ENCODE results near the gene ZBTB20.
A peak's percentile ranks its signal among the peaks of the same experiment; 100 is the strongest.

The ZBTB20 gene

DNA sequence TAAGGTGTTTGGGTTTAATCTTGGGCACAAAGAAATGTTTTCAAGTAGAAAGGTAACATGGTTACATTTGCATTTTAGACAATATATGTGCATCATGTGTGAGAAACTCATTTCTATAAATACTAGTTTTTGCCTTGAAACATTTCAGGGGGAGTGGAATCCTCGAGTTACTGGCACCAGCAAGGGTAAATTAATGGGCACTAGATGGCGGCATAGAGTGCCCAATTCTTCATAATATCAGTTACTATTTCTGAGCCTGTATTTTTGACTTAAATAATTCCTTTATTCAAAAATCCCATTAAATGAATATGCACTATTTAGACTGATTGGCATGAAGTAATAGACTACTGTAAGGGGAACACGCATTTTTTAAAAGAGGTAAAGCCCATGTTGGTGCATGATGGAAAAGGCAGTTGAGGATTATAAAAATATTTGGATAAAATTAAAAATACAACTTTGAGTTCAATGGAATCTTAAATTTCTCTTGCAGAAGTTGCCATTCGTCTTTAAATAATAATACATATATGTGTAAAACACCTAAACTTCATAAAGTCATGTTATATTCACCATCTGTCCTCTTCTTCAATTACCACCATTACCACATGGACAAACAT is 106.3 kb downstream of the ZBTB20 start:
- ChIA-PET CTCF (interaction anchor here (0.6 to 0.7 kb wide), 2 partner anchors 255 to 656 kb away, joined by 3 read pairs; no protein-coding TSS in a partner anchor), POLR2A (ENCODE audit: low non-redundant PET) (no interaction called here)
- peak; percentile 31 for DNase-seq (ENCODE audit: low spot score)
- H3K27ac ChIP-seq = no peak overlapping the region
- TF ChIP-seq, protein P1, sequence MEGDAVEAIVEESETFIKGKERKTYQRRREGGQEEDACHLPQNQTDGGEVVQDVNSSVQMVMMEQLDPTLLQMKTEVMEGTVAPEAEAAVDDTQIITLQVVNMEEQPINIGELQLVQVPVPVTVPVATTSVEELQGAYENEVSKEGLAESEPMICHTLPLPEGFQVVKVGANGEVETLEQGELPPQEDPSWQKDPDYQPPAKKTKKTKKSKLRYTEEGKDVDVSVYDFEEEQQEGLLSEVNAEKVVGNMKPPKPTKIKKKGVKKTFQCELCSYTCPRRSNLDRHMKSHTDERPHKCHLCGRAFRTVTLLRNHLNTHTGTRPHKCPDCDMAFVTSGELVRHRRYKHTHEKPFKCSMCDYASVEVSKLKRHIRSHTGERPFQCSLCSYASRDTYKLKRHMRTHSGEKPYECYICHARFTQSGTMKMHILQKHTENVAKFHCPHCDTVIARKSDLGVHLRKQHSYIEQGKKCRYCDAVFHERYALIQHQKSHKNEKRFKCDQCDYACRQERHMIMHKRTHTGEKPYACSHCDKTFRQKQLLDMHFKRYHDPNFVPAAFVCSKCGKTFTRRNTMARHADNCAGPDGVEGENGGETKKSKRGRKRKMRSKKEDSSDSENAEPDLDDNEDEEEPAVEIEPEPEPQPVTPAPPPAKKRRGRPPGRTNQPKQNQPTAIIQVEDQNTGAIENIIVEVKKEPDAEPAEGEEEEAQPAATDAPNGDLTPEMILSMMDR (conservative IDR thresholded peaks at IDR 0.05; ENCODE audit: low read depth) = peak; percentile 80

DNA sequence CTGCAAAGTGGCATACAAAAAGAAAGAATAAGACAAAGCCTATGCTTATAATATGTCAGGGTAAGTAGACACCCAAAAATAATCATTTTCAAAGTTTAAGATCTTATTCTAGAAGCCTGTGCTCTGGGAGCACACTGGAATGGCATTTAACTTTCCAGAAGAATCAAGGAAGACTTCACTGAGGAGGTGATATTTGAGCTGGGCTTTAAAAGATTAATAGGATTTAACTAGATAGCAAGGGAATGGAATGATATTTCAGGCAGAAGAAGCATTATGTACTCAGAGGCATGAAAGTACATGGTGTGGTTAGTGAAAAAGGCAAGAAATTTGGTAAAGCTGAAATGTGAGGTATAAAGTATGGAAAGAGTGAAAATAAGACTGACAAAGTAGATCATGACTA is 106.8 kb downstream of the ZBTB20 start:
- no peak for DNase-seq (ENCODE audit: low spot score)
- TF ChIP-seq, protein P1 (conservative IDR thresholded peaks at IDR 0.05; ENCODE audit: low read depth) = no peak
- CTCF ChIA-PET = interaction anchor here (0.6 to 0.7 kb wide), 2 partner anchors 255 to 655 kb away, joined by 3 read pairs; no protein-coding TSS in a partner anchor
- POLR2A ChIA-PET (ENCODE audit: low non-redundant PET) = no interaction called here
- H3K27ac ChIP-seq = no peak overlapping the region

DNA sequence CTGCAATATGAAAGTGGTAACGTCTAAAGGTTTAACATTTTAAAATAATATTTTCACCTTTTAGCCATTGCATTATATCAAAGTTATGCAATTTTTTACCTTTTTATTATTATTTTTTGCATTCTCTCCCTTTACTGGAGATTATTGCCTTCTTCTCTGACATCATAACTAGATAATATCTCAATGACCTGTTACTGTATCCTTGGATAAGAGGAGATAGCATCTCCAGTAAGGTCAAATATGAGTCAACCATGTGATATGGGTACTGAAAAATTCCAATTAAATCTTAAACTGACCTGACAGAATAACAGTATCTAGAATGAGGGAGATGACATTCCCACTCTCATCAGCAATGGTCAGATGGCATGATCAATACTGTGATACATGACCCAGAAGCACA is 108.3 kb downstream of the ZBTB20 start:
- ChIA-PET POLR2A (ENCODE audit: low non-redundant PET) (no interaction called here), CTCF (interaction anchor here (0.6 to 0.8 kb wide), 2 partner anchors 358 to 746 kb away, joined by 3 to 4 read pairs; no protein-coding TSS in a partner anchor)
- H3K27ac ChIP-seq = no peak overlapping the region
- no peak for DNase-seq (ENCODE audit: low spot score)
- TF ChIP-seq, protein P1 (conservative IDR thresholded peaks at IDR 0.05; ENCODE audit: low read depth) = no peak

DNA sequence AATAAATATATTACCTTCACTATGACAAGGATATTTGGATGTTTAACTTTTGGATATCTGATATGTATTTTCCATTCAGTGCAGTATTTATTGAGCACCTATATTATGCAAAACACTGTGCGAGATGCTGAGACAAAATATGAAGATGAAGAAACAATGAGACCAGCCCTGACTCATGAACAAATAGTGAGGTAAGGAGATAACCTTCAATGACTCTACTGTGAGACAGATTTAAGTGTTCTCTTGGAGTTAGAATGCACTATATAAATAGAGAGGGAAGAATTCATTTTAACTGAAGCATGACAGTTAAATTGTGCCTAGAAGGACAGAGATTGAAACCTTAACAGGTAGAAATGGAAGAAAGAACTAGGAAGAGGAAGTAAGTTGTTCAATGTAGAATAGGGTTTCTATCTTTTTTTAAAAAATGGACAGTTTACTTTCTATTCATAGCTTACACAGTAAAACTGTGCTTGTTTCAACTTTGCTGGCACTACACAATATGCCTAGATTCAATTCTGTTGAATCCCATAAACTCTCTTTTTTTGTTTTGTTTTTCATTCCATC is 124.2 kb downstream of the ZBTB20 start:
- TF ChIP-seq, protein P1 (conservative IDR thresholded peaks at IDR 0.05; ENCODE audit: low read depth) = no peak
- ChIA-PET POLR2A (ENCODE audit: low non-redundant PET) (no interaction called here), CTCF (no interaction called here)
- no peak for DNase-seq (ENCODE audit: low spot score)
- H3K27ac ChIP-seq = no peak overlapping the region

DNA sequence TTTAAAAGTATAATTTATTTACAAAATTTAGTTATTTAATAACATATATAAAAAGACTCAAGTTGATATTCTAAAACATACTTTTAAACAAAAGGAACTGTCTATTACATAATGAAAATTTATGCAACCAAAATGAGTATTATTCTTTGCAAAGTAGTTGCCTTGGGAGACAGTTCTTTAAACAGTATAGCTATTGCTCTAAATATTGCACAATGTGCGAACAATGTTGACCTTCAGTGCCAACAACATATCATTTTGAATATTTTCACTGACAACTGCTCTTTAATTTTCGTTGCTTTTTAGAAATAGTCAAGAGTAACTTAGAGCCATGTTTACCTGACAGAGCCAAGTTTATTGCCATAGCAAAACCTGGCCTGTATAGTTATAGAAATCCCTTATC is 124.9 kb downstream of the ZBTB20 start:
- CTCF ChIA-PET = no interaction called here
- TF ChIP-seq, protein P1 (conservative IDR thresholded peaks at IDR 0.05; ENCODE audit: low read depth) = no peak
- POLR2A ChIA-PET (ENCODE audit: low non-redundant PET) = no interaction called here
- H3K27ac ChIP-seq = no peak overlapping the region
- DNase-seq (ENCODE audit: low spot score) = no peak

DNA sequence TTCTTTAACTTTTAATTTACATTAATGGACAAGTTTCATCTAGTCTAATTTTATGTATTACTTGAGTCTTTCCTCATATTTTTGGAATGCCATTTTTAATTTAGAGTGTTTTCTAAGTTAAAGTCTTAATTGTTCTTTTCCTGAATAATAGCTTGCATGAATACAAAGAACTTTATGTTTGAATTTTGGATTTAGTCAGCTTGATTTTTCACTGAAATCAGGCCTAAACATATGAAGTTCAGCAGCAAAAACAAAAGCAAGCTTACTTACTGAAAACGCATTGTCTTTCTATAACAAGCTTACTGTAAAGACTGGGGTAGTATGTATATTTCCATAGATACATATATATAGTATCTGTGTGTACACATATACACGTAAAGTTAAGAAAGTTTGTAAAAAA is 126.0 kb downstream of the ZBTB20 start:
- TF ChIP-seq, protein P1 (conservative IDR thresholded peaks at IDR 0.05; ENCODE audit: low read depth) = no peak
- POLR2A ChIA-PET (ENCODE audit: low non-redundant PET) = no interaction called here
- H3K27ac ChIP-seq = no peak overlapping the region
- DNase-seq (ENCODE audit: low spot score) = no peak
- CTCF ChIA-PET = no interaction called here

Data from RWPE1 (cell line).